Adrenal gland (tissue), 5 donors: ENCODE results near the gene RAB12.

ENCODE experiments used
- POLR2A ChIP-seq, 2 donors: fragments of 450-650 bp; IDR thresholded peaks; one replicate each; pipeline ENCODE4 v1.6.1; 2017; ENCODE audit warnings: antibody characterized with exemption in 2 of 2, mild to moderate bottlenecking in 2 of 2, moderate library complexity in 1 of 2
- TF ChIP-seq, protein P1 (sequence below), 6 experiments: fragments of 450-650 bp in 4 of 6; fragments of 200-600 bp in 2 of 6; sonication (generic) in 1 of 6; IDR thresholded peaks; 1 replicate in 5 of 6; 2 replicates in 1 of 6; pipeline versions ENCODE4 v1.5.1 to v1.8.0; 2016 to 2021; ENCODE audit warnings: antibody characterized with exemption in 6 of 6, mild to moderate bottlenecking in 2 of 6, moderate library complexity in 1 of 6
- donor health status: DM: no; HTN: no; CAD: no.

- TF ChIP-seq, protein P1, sequence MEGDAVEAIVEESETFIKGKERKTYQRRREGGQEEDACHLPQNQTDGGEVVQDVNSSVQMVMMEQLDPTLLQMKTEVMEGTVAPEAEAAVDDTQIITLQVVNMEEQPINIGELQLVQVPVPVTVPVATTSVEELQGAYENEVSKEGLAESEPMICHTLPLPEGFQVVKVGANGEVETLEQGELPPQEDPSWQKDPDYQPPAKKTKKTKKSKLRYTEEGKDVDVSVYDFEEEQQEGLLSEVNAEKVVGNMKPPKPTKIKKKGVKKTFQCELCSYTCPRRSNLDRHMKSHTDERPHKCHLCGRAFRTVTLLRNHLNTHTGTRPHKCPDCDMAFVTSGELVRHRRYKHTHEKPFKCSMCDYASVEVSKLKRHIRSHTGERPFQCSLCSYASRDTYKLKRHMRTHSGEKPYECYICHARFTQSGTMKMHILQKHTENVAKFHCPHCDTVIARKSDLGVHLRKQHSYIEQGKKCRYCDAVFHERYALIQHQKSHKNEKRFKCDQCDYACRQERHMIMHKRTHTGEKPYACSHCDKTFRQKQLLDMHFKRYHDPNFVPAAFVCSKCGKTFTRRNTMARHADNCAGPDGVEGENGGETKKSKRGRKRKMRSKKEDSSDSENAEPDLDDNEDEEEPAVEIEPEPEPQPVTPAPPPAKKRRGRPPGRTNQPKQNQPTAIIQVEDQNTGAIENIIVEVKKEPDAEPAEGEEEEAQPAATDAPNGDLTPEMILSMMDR (IDR thresholded peaks at IDR 0.05): no peak
- no peak for TF ChIP-seq POLR2A (IDR thresholded peaks at IDR 0.05)
These were observed 60.3 kb downstream of the RAB12 start for GRCh38 chr18:8669571-8669970.
